Transverse colon (tissue), 4 donors: ENCODE data around the gene PDE6G. TPM values are rescaled to one million over a fixed set of nuclear protein-coding genes. Genes with fewer than 3 reads are reported as not detected.

Experiments used
- DNase-seq: peaks from one replicate; pipeline ENCODE4 v3.0.0-alpha.2; 2019
- H3K27ac ChIP-seq, 4 donors: fragments of 200-600 bp; sonication (generic); 2 replicates each; pipeline ENCODE4 v1.5.1; 2016 to 2018; ENCODE audit warnings: inconsistent platforms in 4 of 4
- H3K27me3 ChIP-seq: fragments of 200-600 bp; sonication (generic); 2 replicates; pipeline ENCODE4 v1.5.1; 2017; ENCODE audit warnings: inconsistent platforms
- H3K36me3 ChIP-seq, 4 donors: fragments of 200-600 bp; sonication (generic); 2 replicates each; pipeline ENCODE4 v1.5.1; 2017 to 2019; ENCODE audit warnings: inconsistent platforms in 4 of 4
- H3K4me1 ChIP-seq, 4 donors: fragments of 200-600 bp; sonication (generic); 2 replicates each; pipeline ENCODE4 v1.5.1; 2017 to 2020; ENCODE audit warnings: inconsistent platforms in 4 of 4
- H3K4me3 ChIP-seq, 4 donors: fragments of 200-600 bp; sonication (generic); 1 replicate in 1 of 4; 2 replicates in 3 of 4; pipeline versions ENCODE4 v1.5.1 to v1.6.1; 2017 to 2019; ENCODE audit warnings: inconsistent platforms in 4 of 4
- H3K9me3 ChIP-seq, 2 donors: fragments of 200-600 bp; sonication (generic); 2 replicates each; pipeline ENCODE4 v1.5.1; 2017 to 2019; ENCODE audit warnings: inconsistent platforms in 2 of 2
- EP300 ChIP-seq: sonication (generic); formaldehyde crosslinking; IDR thresholded peaks from one replicate; pipeline ENCODE4 v1.6.1; 2017; ENCODE audit warnings: antibody characterized with exemption, low read depth
- POLR2A ChIP-seq: fragments of 450-650 bp; IDR thresholded peaks from one replicate; pipeline ENCODE4 v1.6.1; 2016; ENCODE audit warnings: antibody characterized with exemption, mild to moderate bottlenecking, moderate library complexity
- POLR2AphosphoS5 ChIP-seq, 3 donors: sonication (generic); formaldehyde crosslinking; IDR thresholded peaks; one replicate each; pipeline ENCODE4 v1.6.1; 2016; ENCODE audit warnings: antibody characterized with exemption in 3 of 3
- WGBS, 2 donors: methylation state at CpG; one replicate each; pipeline ENCODE4 v1.1.5; 2018; ENCODE audit warnings: low coverage in 1 of 2; 5-methylcytosine and 5-hydroxymethylcytosine counted together
- in situ Hi-C, 4 donors: fragments of 200-750 bp; cut with MboI; loops; one replicate each; pipeline versions ENCODE4 v1.15.0 to v1.15.1; 2017; ENCODE audit warnings: low sequenced_read_pairs in 3 of 4, low pct_ligation_motif_present in 1 of 4, low pct_unique_long_range_greater_than_20kb in 1 of 4
- intact Hi-C: fragments of 100-400 bp; cut with DNase I; formaldehyde crosslinking; loops from one replicate; pipeline ENCODE4 v1.15.1; 2023; ENCODE audit warnings: low total_unique reads
- total RNA-seq, 4 donors: library from RNA; depleted of rRNA; stranded (reverse); fragments of >200 nt; gene quantifications; one replicate each; pipeline ENCODE4 v1.1.0, GENCODE V29; 2016
- TF ChIP-seq, protein P1 (sequence below), 5 experiments: fragments of 200-600 bp in 3 of 5; fragments of 450-650 bp in 2 of 5; sonication (generic) in 3 of 5; IDR thresholded peaks; 1 replicate in 2 of 5; 2 replicates in 3 of 5; pipeline ENCODE4 v1.5.1; 2016 to 2017; ENCODE audit warnings: antibody characterized with exemption in 5 of 5, inconsistent platforms in 3 of 5, mild to moderate bottlenecking in 2 of 5, moderate library complexity in 1 of 5

PDE6G gene
- total RNA-seq, 4 donors from 2014 or later, result not detected

DNA sequence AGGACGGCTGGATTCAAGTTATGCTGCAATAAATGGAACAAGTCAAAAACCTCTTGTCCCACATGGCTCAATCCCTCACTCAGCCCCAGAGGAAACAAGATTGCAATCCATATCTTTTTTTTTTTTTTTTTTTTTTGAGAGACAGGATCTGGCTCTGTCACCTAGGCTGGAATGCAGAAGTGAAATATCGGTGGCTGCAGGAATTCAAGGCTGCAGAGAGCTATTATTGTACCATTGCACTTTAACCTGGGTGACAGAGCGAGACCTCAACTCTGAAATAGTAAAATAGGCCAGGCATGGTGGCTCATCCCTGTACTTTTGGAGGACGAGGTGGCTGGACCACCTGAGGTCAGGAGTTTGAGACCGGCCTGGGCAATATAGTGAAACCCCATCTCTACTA, 2.7 kb upstream of the PDE6G start:
- H3K27me3 ChIP-seq, result peaks cover 2% of the 10 kb centered on the region
- intact Hi-C loops, result no loop called here
- in situ Hi-C loops, result no loop called here
- 50 to 67% methylated on average over 1 to 5 of the region's 5 CpGs for WGBS, 2 donors
- no peak overlapping the region for H3K27ac ChIP-seq
- H3K4me1 ChIP-seq, result peaks cover 0 to 9% (median 0%) of the 10 kb centered on the region in 4 donors
- no peak overlapping the region for H3K4me3 ChIP-seq
- DNase-seq, result no peak
- H3K36me3 ChIP-seq, result no peaks in the 10 kb centered on the region
- no peaks in the 10 kb centered on the region for H3K9me3 ChIP-seq
- TF ChIP-seq, protein P1, sequence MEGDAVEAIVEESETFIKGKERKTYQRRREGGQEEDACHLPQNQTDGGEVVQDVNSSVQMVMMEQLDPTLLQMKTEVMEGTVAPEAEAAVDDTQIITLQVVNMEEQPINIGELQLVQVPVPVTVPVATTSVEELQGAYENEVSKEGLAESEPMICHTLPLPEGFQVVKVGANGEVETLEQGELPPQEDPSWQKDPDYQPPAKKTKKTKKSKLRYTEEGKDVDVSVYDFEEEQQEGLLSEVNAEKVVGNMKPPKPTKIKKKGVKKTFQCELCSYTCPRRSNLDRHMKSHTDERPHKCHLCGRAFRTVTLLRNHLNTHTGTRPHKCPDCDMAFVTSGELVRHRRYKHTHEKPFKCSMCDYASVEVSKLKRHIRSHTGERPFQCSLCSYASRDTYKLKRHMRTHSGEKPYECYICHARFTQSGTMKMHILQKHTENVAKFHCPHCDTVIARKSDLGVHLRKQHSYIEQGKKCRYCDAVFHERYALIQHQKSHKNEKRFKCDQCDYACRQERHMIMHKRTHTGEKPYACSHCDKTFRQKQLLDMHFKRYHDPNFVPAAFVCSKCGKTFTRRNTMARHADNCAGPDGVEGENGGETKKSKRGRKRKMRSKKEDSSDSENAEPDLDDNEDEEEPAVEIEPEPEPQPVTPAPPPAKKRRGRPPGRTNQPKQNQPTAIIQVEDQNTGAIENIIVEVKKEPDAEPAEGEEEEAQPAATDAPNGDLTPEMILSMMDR (IDR thresholded peaks at IDR 0.05), result no peak
- TF ChIP-seq POLR2AphosphoS5 (IDR thresholded peaks at IDR 0.05) (no peak), POLR2A (no peak), EP300 (no peak)

GRCh38 chr17:81656835-81657234, 493 bp upstream of the PDE6G start:
- WGBS, 2 donors, result 61 to 73% methylated on average over 3 to 4 of the region's 4 CpGs
- no peaks in the 10 kb centered on the region for H3K36me3 ChIP-seq
- H3K4me1 ChIP-seq, result peaks cover 0 to 9% (median 0%) of the 10 kb centered on the region in 4 donors
- intact Hi-C loops, result no loop called here
- DNase-seq, result no peak
- peaks cover 15% of the 10 kb centered on the region for H3K27me3 ChIP-seq
- no peaks in the 10 kb centered on the region for H3K9me3 ChIP-seq
- in situ Hi-C loops, result no loop called here
- H3K27ac ChIP-seq, result no peak overlapping the region
- H3K4me3 ChIP-seq, result no peak overlapping the region
- no peak for TF ChIP-seq EP300
- TF ChIP-seq POLR2AphosphoS5 (IDR thresholded peaks at IDR 0.05), result no peak
- TF ChIP-seq, protein P1 (IDR thresholded peaks at IDR 0.05), result no peak
- no peak for TF ChIP-seq POLR2A

GRCh38 chr17:81655378-81656117, 794 bp downstream of the PDE6G start:
- 81% methylated on average over 18 of the region's 18 CpGs; no CpG with 5 or more reads in 1 of the 2 donors for WGBS, 2 donors
- no peak overlapping the region for H3K27ac ChIP-seq
- H3K4me1 ChIP-seq, result peaks cover 0 to 9% (median 0%) of the 10 kb centered on the region in 4 donors
- H3K4me3 ChIP-seq, result no peak overlapping the region
- TF ChIP-seq POLR2A (no peak), EP300 (no peak), POLR2AphosphoS5 (IDR thresholded peaks at IDR 0.05) (no peak)
- TF ChIP-seq, protein P1 (IDR thresholded peaks at IDR 0.05), result no peak
- no peaks in the 10 kb centered on the region for H3K36me3 ChIP-seq
- H3K9me3 ChIP-seq, result no peaks in the 10 kb centered on the region
- in situ Hi-C loops, result no loop called here
- DNase-seq, result no peak
- peaks cover 18% of the 10 kb centered on the region for H3K27me3 ChIP-seq
- intact Hi-C loops, result no loop called here

GRCh38 chr17:81652906-81653771, 3.2 kb downstream of the PDE6G start:
- in situ Hi-C loops, result no loop called here
- H3K27ac ChIP-seq, result no peak overlapping the region
- H3K27me3 ChIP-seq, result peaks cover 42% of the 10 kb centered on the region
- no peaks in the 10 kb centered on the region for H3K4me1 ChIP-seq
- no peak for DNase-seq
- H3K9me3 ChIP-seq, result peaks cover 0 to 4% of the 10 kb centered on the region in 2 donors
- TF ChIP-seq, protein P1 (IDR thresholded peaks at IDR 0.05), result no peak
- TF ChIP-seq POLR2AphosphoS5 (IDR thresholded peaks at IDR 0.05) (no peak), POLR2A (no peak), EP300 (no peak)
- intact Hi-C loops, result no loop called here
- no peaks in the 10 kb centered on the region for H3K36me3 ChIP-seq
- H3K4me3 ChIP-seq, result peak overlapping the region in 1 of 4 donors; percentile 29
- WGBS, 2 donors, result 36 to 50% methylated on average over 3 to 27 of the region's 27 CpGs
